Testis (tissue), 3 donors: ENCODE data around the gene GPR180. TPM values are rescaled to one million over a fixed set of nuclear protein-coding genes. Genes with fewer than 3 reads are reported as not detected.

ENCODE experiments used
- DNase-seq: peaks from one replicate; pipeline ENCODE4 v3.0.0-alpha.2; 2019
- H3K27ac ChIP-seq, 2 donors: fragments of 200-600 bp; sonication (generic); one replicate each; pipeline ENCODE4 v1.5.1; 2019
- H3K27me3 ChIP-seq: fragments of 200-600 bp; sonication (generic); one replicate; pipeline ENCODE4 v1.5.1; 2019
- H3K36me3 ChIP-seq: fragments of 200-600 bp; sonication (generic); one replicate; pipeline ENCODE4 v1.5.1; 2017; ENCODE audit warnings: low read depth; ENCODE audit errors: missing control alignments
- H3K4me1 ChIP-seq: fragments of 200-600 bp; sonication (generic); one replicate; pipeline ENCODE4 v1.5.1; 2019
- H3K4me3 ChIP-seq, 2 donors: fragments of 200-600 bp; sonication (generic); one replicate each; pipeline ENCODE4 v1.5.1; 2017 to 2019
- H3K9me3 ChIP-seq: fragments of 200-600 bp; sonication (generic); one replicate; pipeline ENCODE4 v1.5.1; 2017
- CTCF ChIP-seq, 3 experiments: fragments of 450-650 bp in 2 of 3; fragments of 200-600 bp in 1 of 3; sonication (generic) in 1 of 3; IDR thresholded peaks; one replicate each; pipeline ENCODE4 v1.5.1; 2016 to 2019; ENCODE audit warnings: antibody characterized with exemption in 3 of 3, mild to moderate bottlenecking in 2 of 3, moderate library complexity in 1 of 3
- POLR2A ChIP-seq: fragments of 450-650 bp; IDR thresholded peaks from one replicate; pipeline ENCODE4 v1.6.1; 2017; ENCODE audit warnings: antibody characterized with exemption, mild to moderate bottlenecking, moderate library complexity
- WGBS, 2 donors: methylation state at CpG; one replicate each; pipeline ENCODE4 v1.1.5; 2018; 5-methylcytosine and 5-hydroxymethylcytosine counted together
- intact Hi-C: fragments of 100-400 bp; cut with DNase I; formaldehyde crosslinking; loops from one replicate; pipeline ENCODE4 v1.15.1; 2023; ENCODE audit warnings: low total_unique reads
- polyA plus RNA-seq: library from polyadenylated mRNA; stranded (reverse); fragments of 350-450 nt; fragmentation: Illumina TruSeq; extraction: RNeasy Lipid Tissue Mini Kit (QIAGEN cat#74804); gene quantifications from one replicate; pipeline ENCODE4 v1.2.3, GENCODE V29; 2014; ENCODE audit warnings: low read depth, low replicate concordance; ENCODE audit not compliant: insufficient read depth
- total RNA-seq, 2 donors: library from RNA; depleted of rRNA; stranded (reverse); fragments of >200 nt; gene quantifications; one replicate each; pipeline ENCODE4 v1.2.3, GENCODE V29; 2016

GPR180 gene
- total and polyA plus RNA-seq, 3 donors from 2014 or later, result 2.0 to 3.3 (median 2.7) TPM

DNA sequence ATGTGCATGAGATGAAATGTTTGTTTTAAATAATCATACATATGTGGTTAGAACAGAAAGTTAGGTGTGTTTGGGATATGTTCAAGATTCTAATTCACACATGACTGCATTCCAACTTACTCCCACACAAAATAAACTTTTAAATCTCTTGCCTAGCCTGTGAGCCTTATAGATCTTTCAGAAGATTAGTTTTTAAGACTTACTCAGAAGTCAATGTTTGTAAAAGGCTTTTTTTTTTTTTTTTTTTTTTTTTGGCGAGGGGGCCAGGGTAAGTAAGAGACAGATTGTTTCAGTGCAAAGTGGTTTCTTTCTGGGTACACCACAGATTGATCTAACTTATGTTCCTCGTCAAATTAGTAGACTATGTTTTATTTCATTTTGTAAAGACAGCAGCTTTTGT, 39.1 kb downstream of the GPR180 start:
- H3K4me3 ChIP-seq, result no peak overlapping the region
- DNase-seq, result no peak
- H3K4me1 ChIP-seq, result no peaks in the 10 kb centered on the region
- 57% methylated on average over 2 of the region's 2 CpGs for WGBS, 2 donors
- H3K36me3 ChIP-seq, result no peaks in the 10 kb centered on the region
- intact Hi-C loops, result no loop called here
- TF ChIP-seq POLR2A, result no peak
- TF ChIP-seq CTCF (IDR thresholded peaks at IDR 0.05), result no peak
- H3K27ac ChIP-seq, result no peak overlapping the region
- H3K27me3 ChIP-seq, result no peaks in the 10 kb centered on the region
- H3K9me3 ChIP-seq, result no peaks in the 10 kb centered on the region

GRCh38 chr13:94641409-94641941, 39.8 kb downstream of the GPR180 start:
- Histone ChIP-seq H3K36me3 (no peaks in the 10 kb centered on the region), H3K27ac (no peak overlapping the region)
- no peak for TF ChIP-seq POLR2A
- TF ChIP-seq CTCF (IDR thresholded peaks at IDR 0.05), result no peak

DNA sequence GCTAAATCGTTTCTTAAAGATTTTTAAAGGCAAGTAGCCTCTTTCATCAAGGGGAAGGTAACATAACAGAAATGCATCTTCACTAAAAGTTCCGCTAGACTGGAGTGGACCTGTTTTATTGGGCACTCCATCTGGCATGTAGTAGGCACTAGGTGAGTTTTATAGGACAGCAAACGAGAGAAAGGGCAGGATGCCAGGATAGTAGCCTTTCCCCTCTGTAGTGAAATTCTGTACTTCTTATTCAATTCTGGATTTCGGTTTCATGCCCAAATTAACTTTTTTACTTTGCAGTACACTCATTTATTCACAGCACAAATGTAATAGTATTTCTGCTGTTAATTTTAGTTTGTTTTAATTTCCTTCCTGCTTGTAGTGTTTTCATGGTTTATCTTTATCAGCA, 45.2 kb downstream of the GPR180 start:
- Histone ChIP-seq H3K27ac (no peak overlapping the region), H3K36me3 (no peaks in the 10 kb centered on the region), H3K4me1 (no peaks in the 10 kb centered on the region), H3K27me3 (no peaks in the 10 kb centered on the region), H3K4me3 (no peak overlapping the region), H3K9me3 (no peaks in the 10 kb centered on the region)
- no peak for TF ChIP-seq POLR2A
- no peak for TF ChIP-seq CTCF (IDR thresholded peaks at IDR 0.05)
- DNase-seq, result no peak
- intact Hi-C loops, result no loop called here
- 79 to 89% methylated on average over 4 of the region's 4 CpGs for WGBS, 2 donors

More at GRCh38 chr13:94641409-94641941, 39.8 kb downstream of the GPR180 start:
- no peak for DNase-seq
- Histone ChIP-seq H3K4me3 (no peak overlapping the region), H3K9me3 (no peaks in the 10 kb centered on the region), H3K27me3 (no peaks in the 10 kb centered on the region), H3K4me1 (no peaks in the 10 kb centered on the region)
- WGBS, 2 donors, result 41 to 43% methylated on average over 3 of the region's 3 CpGs
- intact Hi-C loops, result no loop called here

GRCh38 chr13:94656176-94656575, 54.5 kb downstream of the GPR180 start:
- Histone ChIP-seq H3K4me3 (no peak overlapping the region), H3K27ac (no peak overlapping the region), H3K27me3 (no peaks in the 10 kb centered on the region), H3K4me1 (no peaks in the 10 kb centered on the region), H3K36me3 (no peaks in the 10 kb centered on the region), H3K9me3 (no peaks in the 10 kb centered on the region)
- 70 to 88% methylated on average over 1 of the region's 1 CpG for WGBS, 2 donors
- DNase-seq, result no peak
- TF ChIP-seq CTCF (IDR thresholded peaks at IDR 0.05), result no peak
- TF ChIP-seq POLR2A, result no peak
- intact Hi-C loops, result no loop called here

GRCh38 chr13:94656766-94657165, 55.1 kb downstream of the GPR180 start:
- no peak overlapping the region for H3K27ac ChIP-seq

More at GRCh38 chr13:94656766-94657165, 55.1 kb downstream of the GPR180 start:
- Histone ChIP-seq H3K36me3 (no peaks in the 10 kb centered on the region), H3K4me1 (no peaks in the 10 kb centered on the region), H3K27me3 (no peaks in the 10 kb centered on the region), H3K4me3 (no peak overlapping the region), H3K9me3 (no peaks in the 10 kb centered on the region)
- TF ChIP-seq POLR2A, result no peak
- TF ChIP-seq CTCF (IDR thresholded peaks at IDR 0.05), result no peak
- WGBS, 2 donors, result 89 to 97% methylated on average over 1 of the region's 1 CpG
- no peak for DNase-seq
- intact Hi-C loops, result no loop called here
